GM12878 (cell line): ENCODE data around the gene FUBP1. TPM values are rescaled to one million over a fixed set of nuclear protein-coding genes. Genes with fewer than 3 reads are reported as not detected.

Source experiments
- BCL11A ChIP-seq: IDR thresholded peaks from 2 replicates; pipeline ENCODE4 v1.6.1; 2011; ENCODE audit warnings: low read depth, low read length
- BMI1 ChIP-seq: fragments of 450-650 bp; IDR thresholded peaks from 2 replicates; pipeline ENCODE4 v1.6.1; 2016; ENCODE audit warnings: mild to moderate bottlenecking, moderate library complexity, borderline replicate concordance
- BRCA1 ChIP-seq: IDR thresholded peaks from 2 replicates; pipeline ENCODE4 v1.6.1; 2011; ENCODE audit warnings: low read depth, low read length, improper control_type of control experiment
- CHD4 ChIP-seq: fragments of 200-600 bp; sonication (generic); IDR thresholded peaks from 2 replicates; pipeline ENCODE4 v1.6.1; 2016; ENCODE audit warnings: mild to moderate bottlenecking
- CREM ChIP-seq: IDR thresholded peaks from 2 replicates; pipeline ENCODE4 v1.6.1; 2014; ENCODE audit warnings: antibody characterized with exemption, low read depth
- ESRRA ChIP-seq: IDR thresholded peaks from 2 replicates; pipeline ENCODE4 v1.6.1; 2012; ENCODE audit warnings: mild to moderate bottlenecking, low read length, improper control_type of control experiment
- HDAC2 ChIP-seq: fragments of 200-600 bp; sonication (generic); IDR thresholded peaks from 2 replicates; pipeline ENCODE4 v1.6.1; 2017
- KDM1A ChIP-seq: fragments of 200-600 bp; sonication (generic); IDR thresholded peaks from 2 replicates; pipeline ENCODE4 v1.6.1; 2016; ENCODE audit warnings: borderline replicate concordance
- KLF5 ChIP-seq: fragments of 450-650 bp; IDR thresholded peaks from 2 replicates; pipeline ENCODE4 v1.6.1; 2014; ENCODE audit warnings: mild to moderate bottlenecking; ENCODE audit not compliant: partially characterized antibody
- MTA2 ChIP-seq: fragments of 450-650 bp; IDR thresholded peaks from 2 replicates; pipeline ENCODE4 v1.6.1; 2016; ENCODE audit warnings: low read depth, mild to moderate bottlenecking, moderate library complexity
- PAX8 ChIP-seq: fragments of 450-650 bp; IDR thresholded peaks from 2 replicates; pipeline ENCODE4 v1.6.1; 2017; ENCODE audit warnings: mild to moderate bottlenecking, moderate library complexity
- PKNOX1 ChIP-seq: fragments of 450-650 bp; IDR thresholded peaks from 2 replicates; pipeline ENCODE4 v1.6.1; 2016; ENCODE audit warnings: mild to moderate bottlenecking
- POU2F2 ChIP-seq: IDR thresholded peaks from 3 replicates; pipeline ENCODE4 v1.6.1; 2011; ENCODE audit warnings: low read depth, mild to moderate bottlenecking, low read length, borderline replicate concordance
- RAD51 ChIP-seq: fragments of 450-650 bp; IDR thresholded peaks from 2 replicates; pipeline ENCODE4 v1.6.1; 2016; ENCODE audit warnings: moderate library complexity, mild to moderate bottlenecking, inconsistent platforms
- RELA ChIP-seq: fragments of 450-650 bp; IDR thresholded peaks from 2 replicates; pipeline ENCODE4 v1.8.0; 2014; ENCODE audit warnings: borderline replicate concordance; ENCODE audit not compliant: partially characterized antibody
- RFX5 ChIP-seq: IDR thresholded peaks from 2 replicates; pipeline ENCODE4 v1.6.1; 2011; ENCODE audit warnings: low read depth, low read length, improper control_type of control experiment
- ZBTB40 ChIP-seq: fragments of 450-650 bp; IDR thresholded peaks from 2 replicates; pipeline ENCODE4 v1.6.1; 2016; ENCODE audit warnings: mild to moderate bottlenecking, moderate library complexity, borderline replicate concordance
- ZNF24 ChIP-seq: fragments of 450-650 bp; IDR thresholded peaks from 2 replicates; pipeline ENCODE4 v1.6.1; 2017; ENCODE audit warnings: antibody characterized with exemption, mild to moderate bottlenecking
- polyA plus RNA-seq, 11 experiments: library from polyadenylated mRNA; depleted of rRNA in 4 of 11; unstranded in 6 of 11; stranded (reverse) in 5 of 11; fragments of >200 nt; fragmentation: Nextera tagmentation in 4 of 11; fragmentation: Illumina TruSeq in 1 of 11; extraction: Ambion mirVana in 4 of 11; extraction: Trizol in 1 of 11; gene quantifications; 1 replicate in 1 of 11; 2 replicates in 10 of 11; pipeline versions ENCODE4 v1.2.1 to v1.2.3, GENCODE V29; 2011 to 2016; ENCODE audit warnings: inconsistent platforms in 2 of 11, missing spikeins in 2 of 11, low read depth in 1 of 11
- total RNA-seq, 4 experiments: library from RNA; depleted of rRNA in 3 of 4; stranded (reverse); fragments of >200 nt in 3 of 4; fragmentation: Illumina TruSeq in 1 of 4; extraction: Trizol in 1 of 4; gene quantifications; 2 replicates each; pipeline versions ENCODE4 v1.2.1 to v1.2.3, GENCODE V29; 2013 to 2021
- TF ChIP-seq, protein P1 (sequence below): fragments of 450-650 bp; IDR thresholded peaks from 2 replicates; pipeline ENCODE4 v1.6.1; 2017; ENCODE audit warnings: mild to moderate bottlenecking, moderate library complexity
- TF ChIP-seq, protein P2 (sequence below): fragments of 450-650 bp; IDR thresholded peaks from 2 replicates; pipeline ENCODE4 v1.6.1; 2017; ENCODE audit warnings: antibody characterized with exemption, mild to moderate bottlenecking, moderate library complexity

Gene FUBP1
- total and polyA plus RNA-seq, 10 of the 15 experiments (the other 5 are each of a cell fraction or from before 2014, with no cell fraction given): 110 to 343 (median 191) TPM

- TF ChIP-seq, protein P1, sequence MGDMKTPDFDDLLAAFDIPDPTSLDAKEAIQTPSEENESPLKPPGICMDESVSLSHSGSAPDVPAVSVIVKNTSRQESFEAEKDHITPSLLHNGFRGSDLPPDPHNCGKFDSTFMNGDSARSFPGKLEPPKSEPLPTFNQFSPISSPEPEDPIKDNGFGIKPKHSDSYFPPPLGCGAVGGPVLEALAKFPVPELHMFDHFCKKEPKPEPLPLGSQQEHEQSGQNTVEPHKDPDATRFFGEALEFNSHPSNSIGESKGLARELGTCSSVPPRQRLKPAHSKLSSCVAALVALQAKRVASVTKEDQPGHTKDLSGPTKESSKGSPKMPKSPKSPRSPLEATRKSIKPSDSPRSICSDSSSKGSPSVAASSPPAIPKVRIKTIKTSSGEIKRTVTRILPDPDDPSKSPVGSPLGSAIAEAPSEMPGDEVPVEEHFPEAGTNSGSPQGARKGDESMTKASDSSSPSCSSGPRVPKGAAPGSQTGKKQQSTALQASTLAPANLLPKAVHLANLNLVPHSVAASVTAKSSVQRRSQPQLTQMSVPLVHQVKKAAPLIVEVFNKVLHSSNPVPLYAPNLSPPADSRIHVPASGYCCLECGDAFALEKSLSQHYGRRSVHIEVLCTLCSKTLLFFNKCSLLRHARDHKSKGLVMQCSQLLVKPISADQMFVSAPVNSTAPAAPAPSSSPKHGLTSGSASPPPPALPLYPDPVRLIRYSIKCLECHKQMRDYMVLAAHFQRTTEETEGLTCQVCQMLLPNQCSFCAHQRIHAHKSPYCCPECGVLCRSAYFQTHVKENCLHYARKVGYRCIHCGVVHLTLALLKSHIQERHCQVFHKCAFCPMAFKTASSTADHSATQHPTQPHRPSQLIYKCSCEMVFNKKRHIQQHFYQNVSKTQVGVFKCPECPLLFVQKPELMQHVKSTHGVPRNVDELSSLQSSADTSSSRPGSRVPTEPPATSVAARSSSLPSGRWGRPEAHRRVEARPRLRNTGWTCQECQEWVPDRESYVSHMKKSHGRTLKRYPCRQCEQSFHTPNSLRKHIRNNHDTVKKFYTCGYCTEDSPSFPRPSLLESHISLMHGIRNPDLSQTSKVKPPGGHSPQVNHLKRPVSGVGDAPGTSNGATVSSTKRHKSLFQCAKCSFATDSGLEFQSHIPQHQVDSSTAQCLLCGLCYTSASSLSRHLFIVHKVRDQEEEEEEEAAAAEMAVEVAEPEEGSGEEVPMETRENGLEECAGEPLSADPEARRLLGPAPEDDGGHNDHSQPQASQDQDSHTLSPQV: no peak
- TF ChIP-seq RAD51: no peak
- TF ChIP-seq POU2F2: no peak
- no peak for TF ChIP-seq HDAC2
- TF ChIP-seq CHD4: no peak
- no peak for TF ChIP-seq KLF5
- TF ChIP-seq ZBTB40: no peak
- no peak for TF ChIP-seq CREM
- TF ChIP-seq BMI1: no peak
- no peak for TF ChIP-seq MTA2
- TF ChIP-seq BRCA1: no peak
- TF ChIP-seq, protein P2, sequence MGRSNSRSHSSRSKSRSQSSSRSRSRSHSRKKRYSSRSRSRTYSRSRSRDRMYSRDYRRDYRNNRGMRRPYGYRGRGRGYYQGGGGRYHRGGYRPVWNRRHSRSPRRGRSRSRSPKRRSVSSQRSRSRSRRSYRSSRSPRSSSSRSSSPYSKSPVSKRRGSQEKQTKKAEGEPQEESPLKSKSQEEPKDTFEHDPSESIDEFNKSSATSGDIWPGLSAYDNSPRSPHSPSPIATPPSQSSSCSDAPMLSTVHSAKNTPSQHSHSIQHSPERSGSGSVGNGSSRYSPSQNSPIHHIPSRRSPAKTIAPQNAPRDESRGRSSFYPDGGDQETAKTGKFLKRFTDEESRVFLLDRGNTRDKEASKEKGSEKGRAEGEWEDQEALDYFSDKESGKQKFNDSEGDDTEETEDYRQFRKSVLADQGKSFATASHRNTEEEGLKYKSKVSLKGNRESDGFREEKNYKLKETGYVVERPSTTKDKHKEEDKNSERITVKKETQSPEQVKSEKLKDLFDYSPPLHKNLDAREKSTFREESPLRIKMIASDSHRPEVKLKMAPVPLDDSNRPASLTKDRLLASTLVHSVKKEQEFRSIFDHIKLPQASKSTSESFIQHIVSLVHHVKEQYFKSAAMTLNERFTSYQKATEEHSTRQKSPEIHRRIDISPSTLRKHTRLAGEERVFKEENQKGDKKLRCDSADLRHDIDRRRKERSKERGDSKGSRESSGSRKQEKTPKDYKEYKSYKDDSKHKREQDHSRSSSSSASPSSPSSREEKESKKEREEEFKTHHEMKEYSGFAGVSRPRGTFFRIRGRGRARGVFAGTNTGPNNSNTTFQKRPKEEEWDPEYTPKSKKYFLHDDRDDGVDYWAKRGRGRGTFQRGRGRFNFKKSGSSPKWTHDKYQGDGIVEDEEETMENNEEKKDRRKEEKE: no peak
- TF ChIP-seq KDM1A: no peak
- TF ChIP-seq BCL11A: no peak
- TF ChIP-seq RELA: no peak
- TF ChIP-seq ESRRA: no peak
- TF ChIP-seq RFX5: no peak
- no peak for TF ChIP-seq PKNOX1
- no peak for TF ChIP-seq ZNF24
- no peak for TF ChIP-seq PAX8
Observed at GRCh38 chr1:77926561-77927357, 52.1 kb downstream of the FUBP1 start (continued).
